Vein endothelial cell (primary cell): ENCODE data around the gene PCSK2. TPM values are rescaled to one million over a fixed set of nuclear protein-coding genes. Genes with fewer than 3 reads are reported as not detected.
A peak's percentile ranks its signal among the peaks of the same experiment; 100 is the strongest.

ENCODE experiments used
- small RNA-seq: library from RNA; depleted of rRNA; stranded (forward); fragments of <200 nt; gene quantifications from one replicate; pipeline ENCODE3, GENCODE V24; 2012
- total RNA-seq: library from RNA; depleted of rRNA; stranded (reverse); fragments of >200 nt; gene quantifications from 2 replicates; pipeline ENCODE4 v1.2.3, GENCODE V29; 2012

Gene PCSK2
- total RNA-seq: not detected in 2 replicates

GRCh38 chr20:17226410-17227218, at the start of gene PCSK2:
Gene PCSK2, plus strand, starts transcription at chr20:17227040. Its CDS starts 266 bp downstream, at chr20:17227306.

GRCh38 chr20:17530716-17531664, 304.1 kb downstream of the PCSK2 start, which contains the start of gene BFSP1:
Gene BFSP1, minus strand, starts transcription at chr20:17531379. Its CDS starts 50 bp downstream, at chr20:17531329.

Small RNA genes lying within 50 kb of the gene (small RNA-seq; reads per million reads assigned to genes)
- not detected for gene AL359511.1
- 0.11 reads per million for gene RNU1-131P
- gene RNU6-27P: 0.56 reads per million, percentile 35 among the genes with 10 or more reads in this experiment
